HG03520 (cell line): ENCODE data around the gene GRIN2B.

Experiments used
- ATAC-seq: cut with Tn5 transposase; IDR thresholded peaks from one replicate; pipeline ENCODE4 v1.9.1; 2021; ENCODE audit warnings: mild to moderate bottlenecking, moderate library complexity; ENCODE audit not compliant: unreplicated experiment

The GRIN2B gene

DNA sequence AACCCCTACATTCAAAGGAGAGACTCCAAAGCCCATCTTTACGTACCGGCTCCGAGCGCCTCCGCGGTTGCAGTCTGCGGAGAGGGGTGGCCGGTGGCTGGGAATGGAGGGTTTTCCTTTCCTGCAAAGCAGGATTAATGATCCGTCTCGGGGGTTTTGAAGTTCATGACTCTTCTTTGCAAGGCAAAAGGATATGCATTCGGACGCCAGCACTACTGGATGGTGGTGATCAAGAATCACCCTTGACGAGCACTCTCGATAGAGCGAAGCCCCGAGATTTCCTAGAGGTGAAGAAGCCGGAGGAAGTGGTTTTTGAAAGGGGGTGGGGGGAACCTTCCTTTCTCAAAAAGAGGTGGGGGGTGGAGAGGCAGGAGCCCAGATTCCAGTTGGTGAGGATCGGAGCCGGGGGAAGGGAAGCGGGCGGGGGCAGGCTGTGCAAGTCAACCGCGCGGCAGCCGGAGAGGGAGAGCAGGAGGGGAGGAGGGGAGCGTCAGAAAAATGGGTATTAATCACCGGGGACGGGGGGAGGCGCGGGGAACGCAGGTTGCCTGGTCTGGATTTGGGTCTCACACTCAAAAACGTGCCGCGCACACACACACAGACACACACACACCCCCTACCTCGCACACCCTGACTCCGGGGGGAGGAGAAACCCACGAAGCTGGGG is at the start of gene GRIN2B:
Gene GRIN2B (minus strand): TSS at position 307 of the 667 bp plus-strand sequence. CDS start 115,394 bp downstream, outside the sequence.
- no peak for ATAC-seq

DNA sequence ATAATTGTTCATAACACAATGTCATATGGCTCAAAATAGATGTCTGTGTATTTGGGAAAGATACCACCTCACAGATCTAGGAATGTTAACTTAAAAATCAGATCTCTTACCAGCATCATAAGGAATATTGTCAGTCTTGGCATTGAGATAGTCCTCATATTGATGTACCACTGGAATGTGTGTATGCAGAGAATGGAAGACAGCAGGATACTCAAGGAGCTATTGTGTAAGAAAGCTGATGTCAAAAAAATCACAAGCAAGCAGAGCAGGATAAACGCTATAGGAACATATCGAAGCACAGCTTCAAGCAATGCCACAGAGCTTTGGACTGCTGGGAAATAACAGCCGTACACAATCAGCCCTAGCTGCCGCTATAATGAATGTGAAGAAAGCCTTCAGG is 45.1 kb upstream of the GRIN2B start:
- ATAC-seq = no peak

DNA sequence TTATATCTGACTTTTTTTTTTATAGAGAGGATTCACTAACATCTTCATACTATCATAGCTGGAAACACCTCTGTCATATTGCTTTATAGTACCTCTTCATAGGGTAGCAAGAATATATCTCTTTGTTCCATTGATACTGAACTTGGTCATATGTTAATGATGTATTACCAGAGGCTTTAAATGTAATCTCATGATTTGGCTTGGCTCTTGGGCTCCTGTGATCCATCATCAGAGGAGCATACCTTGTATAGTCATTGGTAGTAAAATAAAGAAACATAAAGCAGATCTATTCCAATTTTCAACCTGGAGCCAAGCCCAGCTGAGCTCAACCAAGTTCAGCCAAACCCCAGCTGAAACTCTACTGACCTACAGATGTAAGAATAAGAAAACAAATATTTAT is 43.2 kb upstream of the GRIN2B start:
- no peak for ATAC-seq

DNA sequence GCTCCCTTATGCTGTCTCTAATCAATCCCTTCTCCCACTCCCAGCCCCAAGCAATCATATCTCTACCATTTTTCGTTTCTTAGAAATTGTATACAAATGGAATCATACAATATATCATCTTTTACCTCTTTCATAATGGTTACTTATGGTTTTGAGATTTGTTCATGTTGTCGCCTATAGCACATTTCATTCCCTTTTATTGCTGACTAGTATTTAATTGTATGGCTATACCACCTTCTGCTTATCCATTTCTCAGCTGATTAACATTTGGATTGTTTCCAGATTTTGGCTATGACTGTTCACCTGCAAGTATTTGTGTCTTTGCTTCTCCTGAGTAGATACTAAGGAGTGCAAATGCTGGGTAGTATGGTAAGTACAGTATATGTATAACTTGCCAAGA is 36.7 kb upstream of the GRIN2B start:
- no peak for ATAC-seq

DNA sequence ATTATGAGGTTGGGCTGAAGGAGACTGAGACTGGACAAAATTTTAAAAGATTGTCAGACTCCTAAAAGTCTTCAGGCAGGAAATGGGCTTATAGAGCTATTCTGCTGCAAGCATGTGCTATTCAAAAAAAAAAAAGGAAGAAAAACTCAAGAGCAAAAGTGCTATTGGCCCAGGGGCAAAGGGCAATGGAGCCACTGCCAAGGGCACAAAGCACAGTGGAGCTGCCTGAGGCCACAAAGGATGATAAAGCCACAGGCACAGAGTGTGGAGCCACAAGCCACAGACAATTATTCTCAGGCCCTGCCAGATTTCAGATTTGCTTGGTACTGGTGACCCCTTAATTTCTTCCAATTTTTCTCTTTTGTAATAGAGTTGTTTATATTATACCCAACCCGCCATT is 29.6 kb upstream of the GRIN2B start:
- no peak for ATAC-seq

DNA sequence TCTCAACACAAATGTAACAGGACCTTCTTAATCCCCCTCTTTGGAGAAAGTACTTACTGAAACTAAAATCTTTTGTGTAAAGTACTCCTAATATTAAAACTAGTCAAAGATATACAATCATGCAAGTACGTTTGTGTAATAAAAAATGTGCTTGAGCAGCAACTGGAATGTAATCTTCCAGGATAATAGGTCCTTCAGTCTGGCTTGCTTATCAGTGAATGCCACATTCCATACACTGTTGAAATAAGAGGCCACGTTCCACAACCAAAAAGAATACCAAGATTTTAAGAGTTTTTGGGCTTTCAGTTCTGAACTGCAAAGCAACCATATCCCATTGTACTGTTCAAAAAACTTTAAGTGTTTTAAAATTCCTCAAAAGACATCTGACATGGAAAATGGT is 26.2 kb upstream of the GRIN2B start:
- ATAC-seq = no peak

DNA sequence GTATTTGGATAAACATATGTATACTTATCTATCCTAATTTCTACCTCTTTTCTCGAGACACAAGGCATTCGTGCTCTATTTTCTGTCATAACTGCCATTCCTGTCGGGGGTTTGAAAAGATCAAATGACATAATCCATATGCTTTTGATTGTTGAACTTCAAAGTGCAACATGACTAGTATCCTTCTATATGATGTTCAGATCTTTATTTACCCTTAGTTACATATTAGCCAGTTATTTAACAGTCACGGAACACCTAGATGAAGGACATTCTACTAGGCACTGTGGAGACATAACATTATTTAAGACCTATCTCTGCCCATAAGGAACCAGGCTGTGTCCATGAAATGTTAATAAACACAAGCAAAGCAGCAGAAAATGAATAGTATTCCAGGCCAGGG is 11.2 kb upstream of the GRIN2B start:
- no peak for ATAC-seq

DNA sequence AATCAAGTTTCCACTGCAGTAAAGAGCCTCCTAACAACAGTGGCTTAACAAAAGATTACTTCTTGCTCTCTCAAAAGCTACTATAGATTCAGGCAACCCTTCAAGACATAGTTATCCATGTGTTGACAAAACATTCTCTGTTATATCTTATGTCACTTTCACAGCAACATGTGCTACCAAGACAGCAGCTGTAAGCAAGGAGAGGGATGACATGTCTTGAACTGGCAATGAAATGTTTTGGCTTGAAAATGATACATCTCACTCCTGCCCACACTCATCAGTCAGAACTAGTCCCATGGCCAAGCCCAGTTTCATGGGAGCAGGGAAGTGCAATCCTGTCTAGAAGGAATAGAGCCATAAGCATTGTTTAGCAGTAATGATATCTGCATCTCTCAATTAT is 10.7 kb upstream of the GRIN2B start:
- no peak for ATAC-seq

DNA sequence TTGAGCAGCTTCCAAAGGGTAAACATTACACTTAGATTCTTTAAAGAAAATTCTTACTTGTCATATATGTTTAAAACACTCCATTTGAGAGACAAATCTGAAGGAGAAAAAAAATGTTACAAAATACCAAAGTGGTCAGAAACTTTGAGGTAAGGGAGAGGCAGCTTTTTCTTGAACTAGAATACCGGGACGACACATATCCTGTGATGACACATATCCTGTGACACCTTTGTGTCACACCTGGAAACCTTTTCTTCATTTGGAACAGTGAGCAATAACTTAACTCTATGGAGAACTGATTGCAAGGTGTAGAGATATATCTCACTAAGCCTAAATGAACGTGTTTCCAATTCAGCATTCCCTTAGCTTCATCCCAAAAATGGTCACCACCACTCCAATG is 4.6 kb upstream of the GRIN2B start:
- no peak for ATAC-seq

DNA sequence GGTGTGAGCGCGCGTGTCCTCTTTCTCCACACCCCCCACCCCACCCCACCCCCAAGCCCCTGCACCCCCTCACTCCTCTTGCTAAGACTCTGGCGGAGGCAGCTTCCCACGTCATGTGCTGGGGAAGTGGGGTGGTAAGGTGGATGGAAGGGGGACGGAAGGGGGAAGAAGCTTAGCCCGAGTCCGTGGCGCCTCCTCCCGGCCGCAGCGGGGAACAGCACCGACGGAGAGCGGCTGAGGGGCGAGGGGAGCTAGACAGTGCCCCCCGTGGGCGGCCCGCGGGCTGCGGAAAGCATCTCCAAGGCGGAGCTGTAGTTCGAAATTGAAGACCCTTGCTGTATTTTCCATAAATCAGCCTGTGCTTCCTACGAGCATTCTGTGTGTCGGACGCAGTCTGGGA is 588 bp upstream of the GRIN2B start:
- no peak for ATAC-seq

DNA sequence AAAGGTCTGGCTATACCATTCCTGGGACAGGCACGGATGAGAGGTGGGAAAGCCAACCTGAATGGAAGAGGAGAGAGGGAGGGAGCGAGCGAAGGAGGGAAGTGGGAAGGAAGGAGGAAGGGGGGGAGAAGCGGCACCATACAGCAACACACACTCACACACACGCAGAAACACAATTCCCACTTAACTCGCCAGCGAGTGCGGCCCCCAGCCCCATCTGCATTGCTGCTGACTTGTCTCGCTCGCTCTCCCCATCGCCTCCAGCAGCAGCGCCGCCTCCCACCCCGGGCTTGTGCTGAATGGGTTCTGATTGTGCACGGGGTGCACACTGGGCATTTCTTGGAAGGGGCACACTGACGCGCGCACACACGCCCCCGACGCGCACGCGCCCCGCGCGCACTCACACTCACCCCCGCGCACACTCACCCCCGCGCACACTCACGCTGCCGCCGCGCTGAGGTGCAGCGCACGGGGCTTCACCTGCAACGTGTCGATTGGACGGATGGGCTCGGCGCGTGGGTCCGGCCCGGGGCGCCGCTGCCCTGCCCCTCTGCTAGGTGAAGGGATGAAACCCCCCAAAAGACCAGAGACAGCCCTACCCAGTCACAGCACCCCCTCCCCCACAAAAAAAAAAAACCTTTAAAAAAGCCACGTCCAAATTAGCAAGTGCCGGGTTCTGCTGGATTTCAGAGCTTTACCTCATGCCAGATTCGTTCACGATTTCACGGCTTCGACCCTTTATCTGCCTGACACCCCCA is 685 bp downstream of the GRIN2B start:
- no peak for ATAC-seq

DNA sequence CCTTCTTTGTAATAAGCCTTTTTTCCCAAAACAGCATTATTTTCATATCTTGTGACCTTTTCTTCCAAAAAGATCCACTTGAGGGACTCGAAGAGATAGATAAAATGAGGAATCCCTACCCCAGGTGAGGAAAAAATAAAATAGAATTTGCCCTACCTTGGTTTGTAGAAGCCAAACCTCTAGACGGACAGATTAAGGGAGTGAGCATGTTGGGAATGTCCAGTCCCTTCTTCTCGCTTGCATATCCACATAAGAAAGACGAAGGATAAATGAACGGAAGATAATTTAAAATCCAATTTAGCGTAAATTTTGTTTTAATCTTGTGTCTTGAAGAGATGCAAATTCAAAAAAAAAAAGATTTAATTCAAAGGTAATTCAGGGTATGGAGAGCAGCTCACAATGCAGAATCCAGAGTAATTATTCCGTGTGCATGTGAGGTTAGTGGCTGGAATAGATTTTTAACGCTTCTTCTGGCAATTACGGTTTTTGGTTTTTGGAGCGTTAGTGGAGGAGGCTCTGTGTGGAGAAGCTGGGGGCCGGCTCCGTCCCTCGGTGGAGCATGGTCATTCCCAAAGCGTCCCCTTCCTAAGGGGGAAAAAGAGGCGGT is 1.5 kb downstream of the GRIN2B start:
- no peak for ATAC-seq

DNA sequence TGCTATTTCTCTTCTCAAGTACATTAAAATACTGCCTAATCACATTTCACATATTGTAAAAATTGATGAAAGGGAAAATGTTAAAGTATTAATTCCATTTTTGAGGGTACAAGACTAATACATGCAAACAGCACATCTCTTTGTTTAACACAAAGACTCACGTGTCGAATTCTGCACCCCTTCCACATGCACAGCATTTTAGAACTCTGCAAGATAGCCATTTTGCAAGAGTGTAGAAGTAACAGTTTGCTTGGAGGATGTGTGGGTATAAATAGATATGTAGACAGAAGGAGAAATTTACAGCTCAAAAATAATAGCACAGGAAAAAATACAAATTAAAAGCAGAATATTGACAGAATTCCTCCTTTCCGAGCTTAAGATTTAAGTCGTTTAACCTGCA is 2.5 kb downstream of the GRIN2B start:
- no peak for ATAC-seq

DNA sequence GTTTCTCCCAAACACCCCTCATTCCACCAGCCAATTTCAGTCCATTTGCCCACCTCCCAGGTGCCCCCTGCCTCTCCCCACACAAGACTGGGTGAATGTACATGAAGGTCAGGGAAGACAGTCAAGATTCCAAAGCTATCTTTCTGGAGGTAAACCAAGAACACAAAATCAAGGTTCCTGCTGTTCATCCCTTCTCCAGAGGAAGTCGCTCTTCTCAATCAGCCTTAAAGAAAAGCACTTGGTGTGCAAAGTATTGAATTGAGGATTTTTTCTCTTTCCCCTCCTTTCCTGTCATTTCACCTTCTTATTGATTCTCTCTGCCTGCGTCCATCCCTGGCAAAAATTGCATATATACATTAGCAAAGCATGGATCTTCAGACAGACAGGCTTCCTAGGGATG is 4.5 kb downstream of the GRIN2B start:
- ATAC-seq = no peak

DNA sequence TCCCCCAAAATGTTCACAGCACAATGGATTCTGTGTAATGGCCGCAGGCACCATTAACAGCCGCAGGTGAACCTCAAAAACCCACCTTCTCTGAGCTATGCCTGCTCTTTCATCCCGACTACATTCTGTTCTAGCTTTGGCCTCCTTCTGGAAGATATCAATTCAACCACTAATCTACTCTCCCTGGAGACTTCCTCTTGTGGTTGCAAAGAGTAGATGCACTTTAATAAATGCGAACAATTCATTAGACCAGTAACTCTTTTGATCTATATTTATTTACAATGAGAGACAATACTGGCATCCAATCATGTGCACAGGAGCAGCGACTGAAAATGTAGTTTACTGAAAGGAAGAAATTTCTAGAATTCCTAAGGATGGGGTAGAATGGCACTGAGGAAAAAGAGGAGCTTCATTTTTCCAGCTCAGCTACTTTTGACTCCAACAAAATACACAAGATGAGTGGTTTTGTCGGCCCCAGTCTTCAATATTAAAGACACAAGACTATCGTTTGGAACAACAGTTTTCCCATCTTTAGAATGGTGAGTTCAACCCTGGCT is 5.3 kb downstream of the GRIN2B start:
- no peak for ATAC-seq

DNA sequence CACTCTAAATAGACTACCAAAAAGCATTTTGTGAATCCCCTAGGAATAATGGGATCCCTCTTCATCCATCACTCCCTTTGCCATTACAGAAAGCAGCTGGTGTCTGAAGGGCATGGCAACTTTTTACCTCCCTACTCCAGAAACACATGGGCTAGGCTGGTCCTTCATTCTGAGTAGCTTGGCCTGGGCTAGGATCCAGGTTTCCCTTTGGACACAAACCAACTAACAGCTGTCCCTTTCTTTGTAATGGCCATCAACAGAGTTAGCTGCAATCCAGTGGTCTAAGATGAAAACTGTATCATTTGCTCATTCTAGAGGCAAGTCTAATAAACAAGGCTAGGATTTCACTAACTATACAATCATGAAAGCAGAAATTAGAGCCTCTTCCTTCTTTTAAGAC is 7.4 kb downstream of the GRIN2B start:
- ATAC-seq = no peak

DNA sequence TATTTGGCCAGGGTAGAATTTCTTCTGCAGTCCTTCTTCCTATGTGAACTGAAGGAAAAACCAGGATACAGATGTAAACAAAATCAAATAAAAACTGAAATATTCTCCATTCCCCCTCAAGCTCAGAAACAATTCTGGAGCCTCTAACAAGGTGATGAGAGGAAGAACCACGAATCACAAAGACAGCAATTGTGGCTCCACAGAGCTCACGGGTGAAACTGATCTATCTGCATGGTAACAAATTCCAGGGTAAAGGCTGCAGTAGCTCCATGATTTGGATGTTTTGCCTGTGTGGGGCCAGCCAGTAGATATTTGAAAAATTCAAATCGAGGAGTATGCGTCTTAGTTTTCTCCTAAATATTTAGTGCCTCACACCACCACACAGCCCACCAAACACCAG is 10.6 kb downstream of the GRIN2B start:
- no peak for ATAC-seq

DNA sequence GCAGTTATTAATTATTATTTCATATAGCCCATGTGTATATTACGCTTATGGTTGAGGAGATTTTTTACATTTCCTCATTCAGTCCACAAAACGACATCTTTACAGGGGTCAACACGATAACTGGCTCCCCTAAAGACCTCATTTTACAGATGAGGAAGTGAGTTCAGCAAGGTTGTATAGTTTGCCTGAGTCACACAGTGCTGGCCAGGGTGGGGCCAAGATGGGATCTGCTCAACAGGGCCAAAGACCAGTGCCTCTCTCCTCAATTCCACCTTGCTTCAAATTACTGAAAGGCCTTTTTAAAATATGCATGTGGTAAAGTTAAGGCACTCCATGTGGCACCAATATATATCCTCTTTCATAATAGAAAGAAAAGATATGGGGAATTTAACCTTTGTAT is 13.1 kb downstream of the GRIN2B start:
- ATAC-seq = no peak

DNA sequence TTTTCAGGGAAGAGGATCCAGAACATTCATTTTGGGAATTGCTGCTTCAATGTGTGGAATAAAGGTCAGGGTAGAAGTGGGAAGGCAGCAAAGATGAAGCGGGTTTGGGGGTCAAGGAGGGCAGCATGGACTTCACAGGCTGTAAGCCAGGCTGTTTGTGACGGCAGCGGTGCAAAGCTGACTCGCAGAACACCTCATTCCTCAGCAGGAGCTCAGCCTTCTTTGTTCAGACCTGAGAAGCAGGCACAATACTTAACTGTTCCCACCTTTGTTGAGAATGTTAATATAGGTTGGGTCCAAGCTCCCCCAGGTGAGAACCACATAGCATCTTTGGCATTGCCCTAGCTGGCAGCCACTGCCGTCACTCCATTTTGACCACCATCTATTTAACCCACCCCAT is 16.7 kb downstream of the GRIN2B start:
- no peak for ATAC-seq

DNA sequence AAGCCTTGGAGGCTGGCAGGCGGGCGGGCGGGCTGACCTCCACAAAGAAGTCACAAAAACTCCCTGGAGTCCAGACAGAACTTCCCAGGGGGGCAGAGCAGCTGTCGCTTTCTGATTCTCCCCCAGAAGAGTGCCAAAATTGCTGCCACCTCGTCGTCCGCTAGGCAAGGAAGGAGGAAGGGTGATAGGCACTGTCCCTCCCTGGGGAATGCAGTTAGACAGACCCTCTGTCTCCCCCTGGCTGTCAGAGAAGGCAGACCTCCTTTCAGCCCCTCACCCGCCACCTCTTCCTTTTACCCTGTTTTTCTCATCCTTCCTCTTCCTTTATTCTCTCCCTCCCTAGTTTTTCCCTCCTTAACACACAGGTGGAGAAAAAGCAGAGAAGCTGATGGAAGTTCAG is 18.7 kb downstream of the GRIN2B start:
- no peak for ATAC-seq

DNA sequence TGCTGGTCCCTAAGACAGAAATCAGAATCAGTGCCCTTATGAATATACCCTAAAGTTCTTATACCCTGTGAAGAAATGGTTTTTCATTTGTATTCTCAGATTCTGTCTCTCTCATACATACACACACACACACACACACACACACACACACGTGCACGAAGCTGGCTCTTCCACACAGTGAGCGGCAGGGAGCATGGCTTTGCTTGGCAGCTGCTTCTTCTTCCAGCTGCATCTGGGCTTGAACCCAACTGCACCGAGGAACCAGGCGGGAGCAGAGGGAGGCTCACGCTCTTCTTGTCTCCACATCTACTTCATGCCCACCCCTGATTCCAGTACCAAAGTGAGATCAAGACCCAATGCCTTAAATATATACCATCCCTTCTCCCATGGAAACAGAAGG is 19.4 kb downstream of the GRIN2B start:
- no peak for ATAC-seq

DNA sequence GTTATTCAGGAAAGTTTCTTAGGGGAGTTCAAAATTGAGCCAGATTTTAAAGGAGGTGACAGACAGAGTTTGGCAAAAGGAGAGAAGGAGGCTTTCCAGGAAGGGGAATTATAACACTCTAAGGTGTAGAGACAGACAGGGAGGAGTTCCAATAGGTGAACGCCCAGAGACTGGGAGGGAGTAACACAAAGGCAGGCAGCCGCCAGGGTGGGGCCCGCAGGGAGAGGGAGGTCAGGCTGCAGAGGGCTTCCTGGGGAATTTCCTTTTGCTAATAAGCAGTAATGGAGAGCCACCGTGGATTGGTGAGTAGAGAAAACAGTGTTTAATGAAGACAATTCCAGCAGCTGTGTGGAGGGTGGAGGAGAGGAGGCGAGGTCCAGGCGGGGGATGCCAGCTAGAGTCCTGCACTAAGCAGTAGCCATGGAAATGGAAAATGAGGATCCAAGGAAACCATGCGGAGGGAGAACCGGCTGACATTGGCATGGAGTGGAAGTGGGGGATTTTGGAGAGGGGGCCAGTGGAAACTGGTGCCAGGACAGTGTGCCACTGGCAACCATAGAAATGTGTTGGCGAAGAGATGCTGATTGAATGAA is 22.2 kb downstream of the GRIN2B start:
- ATAC-seq = no peak
